Body of pancreas (tissue), 4 donors: Measurements from ENCODE around the gene PTPRN2. TPM values are rescaled to one million over a fixed set of nuclear protein-coding genes. Genes with fewer than 3 reads are reported as not detected.
"Not testable (repeated sequence)": the region's sequence is repeated elsewhere in the genome, so short reads cannot be mapped to it uniquely, and the experiment has no call there.

Source experiments
- ATAC-seq: fragments of 150-250 bp; one replicate; pipeline ENCODE4 v1.9.1; 2016
- DNase-seq, 4 donors: peaks; one replicate each; pipeline ENCODE4 v3.0.0-alpha.2; 2019
- H3K27ac ChIP-seq, 4 donors: fragments of 200-600 bp; sonication (generic); 1 replicate in 3 of 4; 2 replicates in 1 of 4; pipeline versions ENCODE4 v1.5.1 to v1.6.1; 2016 to 2019; ENCODE audit warnings: mild to moderate bottlenecking in 1 of 4, mixed read lengths in 1 of 4, moderate library complexity in 1 of 4
- H3K27me3 ChIP-seq, 2 donors: fragments of 200-600 bp; sonication (generic); one replicate each; pipeline ENCODE4 v1.6.0; 2016; ENCODE audit warnings: mild to moderate bottlenecking in 1 of 2
- H3K36me3 ChIP-seq, 2 donors: fragments of 200-600 bp; sonication (generic); replicated peaks in 1 of 2; 2 replicates each; pipeline ENCODE4 v1.5.1; 2016; ENCODE audit warnings: low read depth in 2 of 2; ENCODE audit not compliant: insufficient read depth in 1 of 2
- H3K4me1 ChIP-seq: fragments of 200-600 bp; sonication (generic); one replicate; pipeline ENCODE4 v1.6.0; 2016
- H3K4me3 ChIP-seq, 2 donors: fragments of 200-600 bp; sonication (generic); 1 replicate in 1 of 2; 2 replicates in 1 of 2; pipeline ENCODE4 v1.5.1; 2016 to 2019
- H3K9me3 ChIP-seq, 3 donors: fragments of 200-600 bp; sonication (generic); 1 replicate in 2 of 3; 2 replicates in 1 of 3; pipeline ENCODE4 v1.5.1; 2016
- POLR2A ChIP-seq, 3 donors: fragments of 450-650 bp; IDR thresholded peaks; one replicate each; pipeline ENCODE4 v1.6.1; 2016; ENCODE audit warnings: antibody characterized with exemption in 3 of 3, mild to moderate bottlenecking in 2 of 3
- WGBS, 2 donors: methylation state at CpG; one replicate each; pipeline ENCODE4 v1.1.5; 2017; 5-methylcytosine and 5-hydroxymethylcytosine counted together
- intact Hi-C: fragments of 100-400 bp; cut with DNase I; formaldehyde crosslinking; loops from one replicate; pipeline ENCODE4 v1.15.1; 2023
- total RNA-seq, 2 donors: library from RNA; depleted of rRNA; stranded (reverse); fragments of >200 nt; gene quantifications; one replicate each; pipeline ENCODE4 v1.1.0, GENCODE V29; 2016
- TF ChIP-seq, protein P1 (sequence below), 7 experiments: fragments of 450-650 bp in 4 of 7; fragments of 200-600 bp in 3 of 7; sonication (generic) in 3 of 7; IDR thresholded peaks; one replicate each; pipeline ENCODE4 v1.5.1; 2016 to 2019; ENCODE audit warnings: antibody characterized with exemption in 7 of 7

PTPRN2 gene
- total RNA-seq, 2 donors from 2014 or later: 31.6 to 76.1 TPM

DNA sequence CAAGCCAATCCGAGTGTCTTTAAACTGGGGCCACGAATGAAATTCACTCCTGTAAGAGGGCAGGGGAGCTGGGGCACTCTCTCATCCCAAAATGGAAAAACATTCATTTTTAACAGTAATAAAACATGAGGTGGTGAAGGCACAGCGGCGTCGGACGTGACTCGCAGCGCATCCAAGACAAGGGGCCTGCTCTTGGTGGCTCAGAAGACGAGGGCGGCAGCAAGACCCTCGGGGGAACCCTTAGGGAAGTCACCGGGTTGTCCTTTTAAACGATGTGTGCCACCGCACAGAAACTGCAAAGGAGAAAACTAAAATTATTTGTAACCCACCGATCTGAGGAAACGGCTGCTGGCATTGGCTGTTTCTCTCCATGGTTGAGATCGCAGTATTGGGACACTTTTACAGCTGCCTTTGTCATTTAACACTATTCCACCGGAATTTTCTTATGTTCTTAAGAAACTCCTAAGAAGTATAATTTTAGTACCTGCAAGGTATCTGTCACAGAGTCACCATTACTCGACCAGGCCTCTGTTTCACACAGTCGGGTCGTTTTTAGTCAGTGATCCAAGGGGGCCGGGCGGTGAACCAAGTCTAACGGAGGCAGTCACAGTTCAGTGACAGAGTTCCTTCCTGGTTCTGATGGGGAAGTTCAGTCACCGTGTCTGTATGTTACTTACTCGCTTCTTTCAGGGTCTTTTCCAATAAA, 159.3 kb downstream of the PTPRN2 start:
- 77 to 85% methylated on average over 26 of the region's 26 CpGs for WGBS, 2 donors
- Histone ChIP-seq H3K4me1 (peaks cover 9% of the 10 kb centered on the region), H3K4me3 (no peak overlapping the region), H3K9me3 (no peaks in the 10 kb centered on the region), H3K36me3 (no peaks in the 10 kb centered on the region), H3K27me3 (no peaks in the 10 kb centered on the region), H3K27ac (no peak overlapping the region)
- ATAC-seq (no peak), DNase-seq (no peak)
- intact Hi-C loops: no loop called here
- no peak for TF ChIP-seq POLR2A (IDR thresholded peaks at IDR 0.05)
- TF ChIP-seq, protein P1, sequence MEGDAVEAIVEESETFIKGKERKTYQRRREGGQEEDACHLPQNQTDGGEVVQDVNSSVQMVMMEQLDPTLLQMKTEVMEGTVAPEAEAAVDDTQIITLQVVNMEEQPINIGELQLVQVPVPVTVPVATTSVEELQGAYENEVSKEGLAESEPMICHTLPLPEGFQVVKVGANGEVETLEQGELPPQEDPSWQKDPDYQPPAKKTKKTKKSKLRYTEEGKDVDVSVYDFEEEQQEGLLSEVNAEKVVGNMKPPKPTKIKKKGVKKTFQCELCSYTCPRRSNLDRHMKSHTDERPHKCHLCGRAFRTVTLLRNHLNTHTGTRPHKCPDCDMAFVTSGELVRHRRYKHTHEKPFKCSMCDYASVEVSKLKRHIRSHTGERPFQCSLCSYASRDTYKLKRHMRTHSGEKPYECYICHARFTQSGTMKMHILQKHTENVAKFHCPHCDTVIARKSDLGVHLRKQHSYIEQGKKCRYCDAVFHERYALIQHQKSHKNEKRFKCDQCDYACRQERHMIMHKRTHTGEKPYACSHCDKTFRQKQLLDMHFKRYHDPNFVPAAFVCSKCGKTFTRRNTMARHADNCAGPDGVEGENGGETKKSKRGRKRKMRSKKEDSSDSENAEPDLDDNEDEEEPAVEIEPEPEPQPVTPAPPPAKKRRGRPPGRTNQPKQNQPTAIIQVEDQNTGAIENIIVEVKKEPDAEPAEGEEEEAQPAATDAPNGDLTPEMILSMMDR (IDR thresholded peaks at IDR 0.05): no peak

DNA sequence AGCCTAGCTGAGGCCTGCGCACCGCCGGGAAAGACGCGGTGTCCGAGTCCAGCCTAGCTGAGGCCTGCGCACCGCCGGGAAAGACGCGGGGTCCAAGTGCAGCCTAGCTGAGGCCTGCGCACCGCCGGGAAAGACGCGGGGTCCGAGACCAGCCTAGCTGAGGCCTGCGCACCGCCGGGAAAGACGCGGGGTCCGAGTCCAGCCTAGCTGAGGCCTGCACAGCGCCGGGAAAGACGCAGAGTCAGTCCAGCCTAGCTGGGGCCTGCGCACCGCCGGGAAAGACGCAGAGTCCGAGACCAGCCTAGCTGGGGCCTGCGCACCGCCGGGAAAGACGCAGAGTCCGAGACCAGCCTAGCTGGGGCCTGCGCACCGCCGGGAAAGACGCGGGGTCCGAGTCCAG, 161.9 kb downstream of the PTPRN2 start:
- H3K36me3 ChIP-seq, DNase-seq, H3K9me3 ChIP-seq, H3K27ac ChIP-seq, ATAC-seq, H3K27me3 ChIP-seq, H3K4me3 ChIP-seq, intact Hi-C loops, H3K4me1 ChIP-seq: not testable (repeated sequence)
- 90 to 91% methylated on average over 17 to 24 of the region's 42 CpGs for WGBS, 2 donors

DNA sequence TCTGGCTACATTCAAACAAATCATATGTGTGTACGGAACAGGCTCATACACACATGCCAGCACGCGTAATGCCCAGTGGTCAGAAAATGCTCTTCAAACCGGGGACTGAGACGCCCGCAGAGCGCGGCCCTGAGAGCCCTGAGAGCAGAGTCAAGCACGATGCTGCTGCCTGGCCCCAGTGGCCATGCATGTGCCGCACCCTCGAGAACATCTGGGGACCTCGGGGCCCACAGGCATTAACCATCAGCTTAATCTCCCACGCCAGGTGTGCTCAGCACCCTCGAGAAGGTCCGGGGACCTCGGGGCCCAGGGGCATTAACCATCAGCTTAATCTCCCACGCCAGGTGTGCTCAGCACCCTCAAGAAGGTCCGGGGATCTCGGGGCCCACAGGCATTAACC, 163.1 kb downstream of the PTPRN2 start:
- DNase-seq (peak in 1 of 4 donors; percentile 2), ATAC-seq (no peak)
- intact Hi-C loops: no loop called here
- Histone ChIP-seq H3K36me3 (no peaks in the 10 kb centered on the region), H3K9me3 (no peaks in the 10 kb centered on the region), H3K4me3 (no peak overlapping the region), H3K4me1 (no peaks in the 10 kb centered on the region), H3K27ac (no peak overlapping the region), H3K27me3 (no peaks in the 10 kb centered on the region)
- WGBS, 2 donors: 92 to 100% methylated on average over 9 to 19 of the region's 19 CpGs
- TF ChIP-seq POLR2A (IDR thresholded peaks at IDR 0.05): no peak
- TF ChIP-seq, protein P1 (IDR thresholded peaks at IDR 0.05): no peak

DNA sequence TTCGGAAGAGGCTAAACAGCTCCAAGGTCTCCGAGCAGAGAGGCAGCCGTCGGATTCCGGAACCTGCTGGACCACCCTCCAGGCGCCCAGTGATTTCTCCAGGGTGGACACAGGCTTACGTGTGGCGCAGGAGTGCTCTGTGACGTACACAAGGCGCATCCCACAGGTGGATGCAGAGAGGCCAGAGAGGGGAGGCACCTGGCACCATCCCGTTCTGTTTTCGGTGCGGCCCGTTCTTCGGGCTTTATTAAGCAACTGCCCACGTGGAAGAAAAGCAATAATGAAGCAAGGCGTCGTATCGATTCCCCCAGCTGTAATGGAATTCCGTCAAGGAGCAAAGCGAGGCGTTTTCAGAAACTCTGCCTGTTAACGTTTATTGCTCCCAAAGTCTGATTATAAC, 163.6 kb downstream of the PTPRN2 start:
- Histone ChIP-seq H3K4me3 (no peak overlapping the region), H3K9me3 (no peaks in the 10 kb centered on the region), H3K36me3 (no peaks in the 10 kb centered on the region), H3K27me3 (no peaks in the 10 kb centered on the region), H3K27ac (no peak overlapping the region), H3K4me1 (no peaks in the 10 kb centered on the region)
- intact Hi-C loops: no loop called here
- no peak for TF ChIP-seq POLR2A (IDR thresholded peaks at IDR 0.05)
- TF ChIP-seq, protein P1 (IDR thresholded peaks at IDR 0.05): no peak
- ATAC-seq (no peak), DNase-seq (no peak)
- WGBS, 2 donors: 90 to 91% methylated on average over 23 of the region's 23 CpGs

- 78 to 89% methylated on average over 13 to 14 of the region's 15 CpGs for WGBS, 2 donors
- Histone ChIP-seq H3K9me3 (no peaks in the 10 kb centered on the region), H3K4me3 (no peak overlapping the region), H3K27ac (no peak overlapping the region), H3K4me1 (no peaks in the 10 kb centered on the region), H3K27me3 (no peaks in the 10 kb centered on the region), H3K36me3 (no peaks in the 10 kb centered on the region)
- intact Hi-C loops: no loop called here
- no peak for ATAC-seq
- DNase-seq: no peak
- TF ChIP-seq, protein P1 (IDR thresholded peaks at IDR 0.05): no peak
- no peak for TF ChIP-seq POLR2A (IDR thresholded peaks at IDR 0.05)
Measured at GRCh38 chr7:158422887-158423560, 164.6 kb downstream of the PTPRN2 start.
